ENCODE results near the gene FUCA1. TPM values are rescaled to one million over a fixed set of nuclear protein-coding genes. Genes with fewer than 3 reads are reported as not detected.

FUCA1 gene
- total RNA-seq = 10 to 100 TPM; 10.7 to 16.9 TPM

GRCh38 chr1:23867895-23868556, at the start of gene FUCA1:
TSS of gene FUCA1 (minus strand) at chr1:23868290. CDS start at chr1:23868286, 4 bp downstream.

GRCh38 chr1:23913212-23913880, 45.3 kb upstream of the FUCA1 start, which contains the start of gene CNR2:
TSS of gene CNR2 (minus strand) at chr1:23913362. CDS start at chr1:23875617, 37,745 bp downstream.

GRCh38 chr1:23825076-23825761, 42.9 kb downstream of the FUCA1 start, which contains the start of gene HMGCL:
TSS of gene HMGCL (minus strand) at chr1:23825429. CDS start at chr1:23825415, 14 bp downstream.

DNA sequence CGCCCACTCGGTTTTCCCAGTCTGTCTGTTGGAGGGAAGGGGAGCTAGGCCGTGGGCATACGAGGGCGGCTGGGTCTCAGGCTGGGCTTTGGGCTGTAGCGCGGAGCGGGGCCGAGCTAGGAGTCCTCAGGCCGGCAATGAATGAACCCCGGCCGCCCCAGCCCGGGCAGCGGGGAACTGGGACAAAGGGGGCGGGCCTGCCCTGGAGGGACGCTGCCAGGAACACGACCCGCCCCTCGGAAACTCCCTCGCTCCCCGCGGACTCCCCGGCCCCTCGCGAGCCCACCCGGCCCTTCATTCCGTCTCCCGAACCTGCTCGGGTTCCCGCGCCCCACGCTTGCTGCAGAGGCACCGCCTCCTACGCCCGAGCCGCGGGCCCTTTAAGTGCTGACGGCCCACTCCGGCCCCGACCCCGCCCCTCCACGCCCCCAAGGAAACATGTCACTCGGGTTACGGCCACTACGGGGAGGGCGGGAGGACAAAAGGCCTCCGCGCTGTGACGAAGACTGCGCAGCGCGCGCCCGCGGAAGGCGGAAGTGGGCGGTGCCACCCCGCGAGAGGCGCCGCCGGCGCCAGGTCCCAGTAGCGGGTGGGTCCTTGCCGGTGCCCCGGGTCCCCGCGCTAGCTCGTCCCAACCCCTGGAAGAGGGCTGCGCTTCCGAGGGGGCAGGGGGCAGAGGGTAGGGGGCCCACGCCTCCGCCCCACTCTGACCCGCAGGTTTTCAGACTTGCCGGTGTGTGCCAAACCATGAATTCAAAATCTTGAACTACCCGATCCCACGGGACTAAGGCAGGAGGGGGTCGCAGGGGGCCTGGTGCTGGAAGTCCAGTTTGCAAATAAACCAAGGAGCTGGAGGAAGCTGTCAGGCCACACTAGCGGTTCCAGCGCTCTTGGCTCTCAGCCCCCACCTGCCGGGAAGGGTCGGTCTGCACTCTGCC, 67.4 kb downstream of the FUCA1 start, which contains the start of gene GALE:
TSS of gene GALE (minus strand) at position 355 of the 938 bp plus-strand sequence. CDS start 1,747 bp downstream, outside the sequence.

Other genes starting within 250 kb of the FUCA1 start
- 100 to 1,000 TPM; 322 to 481 TPM for gene RPL11, start 176.5 kb downstream of the FUCA1 start, total RNA-seq
- gene ELOA, start 124.8 kb downstream of the FUCA1 start, total RNA-seq = 10 to 100 TPM; 55.1 to 60.3 TPM
- 10 to 100 TPM; 37.6 to 42.0 TPM for gene PITHD1, start 89.9 kb downstream of the FUCA1 start, total RNA-seq
- gene LYPLA2, start 77.1 kb downstream of the FUCA1 start, total RNA-seq = 10 to 100 TPM; 69.5 to 93.2 TPM
- 10 to 100 TPM; 34.8 to 71.6 TPM for gene GALE, start 67.5 kb downstream of the FUCA1 start, total RNA-seq
- gene HMGCL, start 42.9 kb downstream of the FUCA1 start, total RNA-seq = 10 to 100 TPM; 22.3 to 33.0 TPM
- gene CNR2, start 45.1 kb upstream of the FUCA1 start, total RNA-seq = not detected
- gene PNRC2, start 91.5 kb upstream of the FUCA1 start, total RNA-seq = 10 to 100 TPM; 64.0 to 67.9 TPM
- 100 to 1,000 TPM in 1 of 2 donors, 10 to 100 TPM in 1; 60.9 to 100 TPM for gene SRSF10, start 112.0 kb upstream of the FUCA1 start, total RNA-seq
- not detected for gene MYOM3, start 243.8 kb upstream of the FUCA1 start, total RNA-seq

Data from melanocyte of skin (primary cell).